HCT116 (cell line): Measurements from ENCODE around the gene ZDBF2. TPM values are rescaled to one million over a fixed set of nuclear protein-coding genes. Genes with fewer than 3 reads are reported as not detected.

ENCODE experiments used
- ATAC-seq: fragments of 200-7000 bp; cut with Tn5 transposase; 2 replicates; pipeline ENCODE4 v1.9.1; 2020; ENCODE audit warnings: mild to moderate bottlenecking, moderate library complexity
- BruUV-seq: library from RNA; stranded (reverse); fragments of 400-500 nt; replicated peaks from 2 replicates; lab custom pipeline; 2021; lab: Mats Ljungman, UMichigan
- CTCF ChIA-PET: fragments of 300-600 bp; sonication (Branson Sonifier 250); formaldehyde crosslinking; loops from one replicate; lab custom pipeline; 2021; ENCODE audit warnings: antibody characterized with exemption; lab: Charles Lee
- POLR2A ChIA-PET: fragments of 300-600, 350-600 bp; sonication (Branson Sonifier 250); formaldehyde crosslinking; loops from one replicate; lab custom pipeline; 2021; ENCODE audit warnings: antibody characterized with exemption; lab: Charles Lee
- RAD21 ChIA-PET, 2 experiments: fragments of 300-600 bp; sonication (Branson Sonifier 250); formaldehyde crosslinking; loops; one replicate each; lab custom pipeline; 2023; ENCODE audit warnings: low total read pairs in 2 of 2; ENCODE audit not compliant: uncharacterized antibody in 2 of 2, unreplicated experiment in 2 of 2, low non-redundant PET in 1 of 2; lab: Charles Lee
- DNase-seq: peaks from one replicate; pipeline ENCODE4 v3.0.0-alpha.2; 2010; ENCODE audit warnings: low read depth, low spot score
- H2AFZ ChIP-seq: fragments of 200-600 bp; shearing (Covaris generic), sonication (generic); 2 replicates; pipeline ENCODE4 v1.6.1; 2017; ENCODE audit warnings: low read depth, mixed run types, mixed read lengths, antibody characterized with exemption, low read length; ENCODE audit not compliant: poor library complexity, severe bottlenecking
- H3K27ac ChIP-seq: 2 replicates; pipeline ENCODE4 v1.5.1; 2012; ENCODE audit warnings: low read depth, low read length
- H3K27me3 ChIP-seq: fragments of 200-600 bp; sonication (generic); 2 replicates; pipeline ENCODE4 v1.6.1; 2016; ENCODE audit warnings: mixed run types, low read length, mixed read lengths; ENCODE audit not compliant: insufficient read depth
- H3K36me3 ChIP-seq, 2 experiments: fragments of 200-500 bp in 1 of 2; fragments of 200-600 bp in 1 of 2; sonication (Bioruptor generic) in 1 of 2; sonication (generic) in 1 of 2; 2 replicates each; pipeline versions ENCODE4 v1.5.1 to v1.6.1; 2014 to 2016; ENCODE audit warnings: low read length in 2 of 2, inconsistent platforms in 1 of 2, mixed read lengths in 1 of 2, mixed run types in 1 of 2; ENCODE audit not compliant: insufficient read depth in 2 of 2, control insufficient read depth in 1 of 2
- H3K4me1 ChIP-seq, 2 experiments: fragments of 200-600 bp in 1 of 2; sonication (generic) in 1 of 2; 2 replicates each; pipeline versions ENCODE4 v1.5.1 to v1.6.1; 2012 to 2017; ENCODE audit warnings: low read length in 2 of 2, inconsistent platforms in 1 of 2, mild to moderate bottlenecking in 1 of 2, mixed read lengths in 1 of 2, mixed run types in 1 of 2, moderate library complexity in 1 of 2; ENCODE audit not compliant: insufficient read depth in 2 of 2, control insufficient read depth in 1 of 2
- H3K4me2 ChIP-seq: fragments of 200-600 bp; sonication (generic); 2 replicates; pipeline ENCODE4 v1.6.1; 2017; ENCODE audit warnings: mixed run types, low read length, mixed read lengths
- H3K4me3 ChIP-seq, 2 experiments: fragments of 200-600 bp in 1 of 2; sonication (generic) in 1 of 2; replicated peaks in 1 of 2; 2 replicates each; pipeline ENCODE4 v1.5.1; 2011 to 2016; ENCODE audit warnings: low read length in 2 of 2, control low read depth in 1 of 2, low read depth in 1 of 2, mild to moderate bottlenecking in 1 of 2, mixed read lengths in 1 of 2, mixed run types in 1 of 2
- H3K79me2 ChIP-seq: fragments of 200-600 bp; sonication (generic); 2 replicates; pipeline ENCODE4 v1.6.1; 2017; ENCODE audit warnings: mild to moderate bottlenecking, mixed run types, low read length, moderate library complexity, mixed read lengths; ENCODE audit not compliant: insufficient read depth
- H3K9ac ChIP-seq: fragments of 200-600 bp; sonication (generic); 2 replicates; pipeline ENCODE4 v1.6.1; 2016; ENCODE audit warnings: low read length, mixed read lengths
- H3K9me2 ChIP-seq: fragments of 200-600 bp; sonication (generic), shearing (Covaris generic); 2 replicates; pipeline ENCODE4 v1.6.1; 2017; ENCODE audit warnings: mixed run types, mild to moderate bottlenecking, moderate library complexity; ENCODE audit not compliant: insufficient read depth
- H3K9me3 ChIP-seq, 2 experiments: fragments of 200-500 bp in 1 of 2; fragments of 200-600 bp in 1 of 2; sonication (Bioruptor generic) in 1 of 2; sonication (generic) in 1 of 2; 2 replicates each; pipeline ENCODE4 v1.6.1; 2014 to 2017; ENCODE audit warnings: low read length in 2 of 2, mixed read lengths in 2 of 2, inconsistent platforms in 1 of 2, low read depth in 1 of 2, mild to moderate bottlenecking in 1 of 2, mixed run types in 1 of 2, moderate library complexity in 1 of 2; ENCODE audit not compliant: control insufficient read depth in 1 of 2, insufficient read depth in 1 of 2
- H4K20me1 ChIP-seq: fragments of 200-600 bp; sonication (generic), shearing (Covaris generic); 2 replicates; pipeline ENCODE4 v1.6.1; 2017; ENCODE audit warnings: mixed run types, mild to moderate bottlenecking, moderate library complexity; ENCODE audit not compliant: insufficient read depth
- CBX3 ChIP-seq: IDR thresholded peaks from 2 replicates; pipeline ENCODE4 v1.6.1; 2012; ENCODE audit warnings: low read depth
- CEBPB ChIP-seq: IDR thresholded peaks from 2 replicates; pipeline ENCODE4 v1.6.1; 2012; ENCODE audit warnings: low read depth
- EGR1 ChIP-seq: IDR thresholded peaks from 2 replicates; pipeline ENCODE4 v1.6.1; 2012; ENCODE audit warnings: low read depth
- ELF1 ChIP-seq: IDR thresholded peaks from 2 replicates; pipeline ENCODE4 v1.6.1; 2012; ENCODE audit warnings: low read depth, borderline replicate concordance
- EZH2 ChIP-seq: fragments of 200-600 bp; sonication (generic); IDR thresholded peaks from 2 replicates; pipeline ENCODE4 v1.6.1; 2017; ENCODE audit warnings: antibody characterized with exemption, mixed run types
- SIN3A ChIP-seq: IDR thresholded peaks from 2 replicates; pipeline ENCODE4 v1.6.1; 2012; ENCODE audit warnings: low read depth
- SP1 ChIP-seq: IDR thresholded peaks from 2 replicates; pipeline ENCODE4 v1.6.1; 2012; ENCODE audit warnings: low read depth
- TCF7L2 ChIP-seq: IDR thresholded peaks from 2 replicates; pipeline ENCODE4 v1.7.0; 2011; ENCODE audit warnings: borderline replicate concordance, inconsistent platforms; ENCODE audit not compliant: insufficient read depth, insufficient read length; ENCODE audit errors: extremely low read depth
- ZFX ChIP-seq: fragments of 450-650 bp; IDR thresholded peaks from 2 replicates; pipeline ENCODE4 v1.6.1; 2017
- ZNF274 ChIP-seq: fragments of 200-500 bp; sonication (Bioruptor generic); IDR thresholded peaks from 2 replicates; pipeline ENCODE4 v1.6.1; 2014; ENCODE audit warnings: mild to moderate bottlenecking, low read depth, low read length, inconsistent platforms
- intact Hi-C: fragments of 100-400 bp; cut with micrococcal nuclease; formaldehyde crosslinking; loops from 2 replicates; pipeline ENCODE4 v1.10.0; 2022
- total RNA-seq: library from RNA; stranded (reverse); gene quantifications from one replicate; pipeline ENCODE4 v1.2.1, GENCODE V29; 2021; ENCODE audit not compliant: unreplicated experiment
- TF ChIP-seq, protein P1 (sequence below): IDR thresholded peaks from 2 replicates; pipeline ENCODE4 v1.6.1; 2012; ENCODE audit warnings: low read depth
- TF ChIP-seq, protein P2 (sequence below): IDR thresholded peaks from 2 replicates; pipeline ENCODE4 v1.6.1; 2012

ZDBF2 gene
- total RNA-seq, 1 experiment from 2014 or later = 9.2 TPM

DNA sequence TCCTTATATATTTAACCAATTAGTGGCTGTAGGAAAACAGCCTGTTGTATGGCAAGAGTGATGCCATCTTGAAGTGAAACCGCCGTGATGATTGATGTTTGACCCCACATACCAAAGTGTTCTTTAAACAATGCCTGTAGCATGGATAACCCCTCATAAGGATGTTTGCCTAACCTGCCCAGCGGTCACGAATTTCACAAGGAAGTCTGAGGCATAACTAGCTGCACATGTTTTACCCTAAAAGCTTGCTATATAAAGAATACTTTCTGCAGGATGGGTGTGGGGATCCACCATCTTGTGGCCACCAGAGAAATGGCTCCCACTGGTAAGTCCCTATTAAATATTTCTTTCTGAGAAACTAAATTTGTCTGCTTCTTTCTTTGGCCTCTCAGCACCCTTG, 68.7 kb downstream of the ZDBF2 start (continued):
- no peak for TF ChIP-seq CBX3
- no peak for TF ChIP-seq ELF1
- TF ChIP-seq EZH2 = no peak
- TF ChIP-seq SIN3A = no peak
- no peak for TF ChIP-seq CEBPB

DNA sequence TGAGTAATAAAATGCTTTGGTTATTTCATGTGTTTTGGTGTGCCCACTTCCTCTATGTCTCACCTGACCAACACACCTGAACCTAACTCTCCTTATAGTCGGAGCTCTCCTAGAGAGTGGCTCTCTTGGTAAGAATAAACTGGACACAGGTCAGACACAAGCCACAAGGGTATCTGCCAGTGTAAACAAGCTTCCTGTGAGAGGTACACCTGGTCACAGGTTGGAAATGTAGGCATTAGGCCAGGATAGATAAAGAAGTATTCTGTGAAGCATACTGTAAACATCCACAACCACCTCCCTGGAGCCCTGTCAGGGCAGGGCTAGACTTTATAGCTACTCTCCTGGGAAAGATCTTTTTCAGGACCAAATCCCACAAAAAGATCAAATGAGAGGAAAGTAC, 69.4 kb downstream of the ZDBF2 start:
- no peak overlapping the region for H3K9ac ChIP-seq
- RAD21 ChIA-PET = no interaction called here
- H3K4me1 ChIP-seq = no peaks in the 10 kb centered on the region
- no peak overlapping the region for H3K27ac ChIP-seq
- H3K79me2 ChIP-seq = no peaks in the 10 kb centered on the region
- no peak overlapping the region for H2AFZ ChIP-seq
- CTCF ChIA-PET = no interaction called here
- ATAC-seq (no peak), DNase-seq (no peak)
- no peaks in the 10 kb centered on the region for H3K9me3 ChIP-seq
- TF ChIP-seq EGR1 (no peak), SIN3A (no peak)
- no peaks in the 10 kb centered on the region for H3K9me2 ChIP-seq
- no TSS peak for BruUV-seq
- no peaks in the 10 kb centered on the region for H4K20me1 ChIP-seq
- H3K4me3 ChIP-seq = no peak overlapping the region
- no peaks in the 10 kb centered on the region for H3K27me3 ChIP-seq
- POLR2A ChIA-PET = no interaction called here
- no peak overlapping the region for H3K4me2 ChIP-seq
- no peaks in the 10 kb centered on the region for H3K36me3 ChIP-seq
- intact Hi-C loops = no loop called here

DNA sequence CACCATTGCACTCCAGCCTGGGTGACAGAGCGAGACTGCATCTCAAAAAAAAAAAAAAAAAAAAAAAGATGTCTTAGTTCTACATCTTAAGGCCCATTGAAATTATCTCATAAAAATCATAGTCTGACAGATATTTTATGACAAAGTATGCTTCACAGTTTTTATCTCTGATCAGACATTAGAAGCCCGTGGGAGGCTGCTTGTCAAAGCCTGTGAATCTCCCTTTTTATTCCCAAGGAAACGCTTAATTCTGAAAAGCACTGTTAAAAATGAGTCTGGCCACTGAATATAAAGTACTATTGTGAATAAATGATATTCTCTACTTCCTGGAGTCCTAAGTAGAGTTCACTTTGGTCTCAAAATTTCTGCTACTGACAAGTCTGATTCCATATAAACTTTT, 71.1 kb downstream of the ZDBF2 start:
- intact Hi-C loops = no loop called here
- Histone ChIP-seq H3K79me2 (no peaks in the 10 kb centered on the region), H3K4me2 (no peak overlapping the region), H3K4me3 (no peak overlapping the region), H4K20me1 (no peaks in the 10 kb centered on the region), H3K36me3 (no peaks in the 10 kb centered on the region), H3K9me3 (peaks cover 0 to 3% of the 10 kb centered on the region in 2 experiments; a peak in 1 of 4 replicates), H3K9ac (no peak overlapping the region), H3K27me3 (no peaks in the 10 kb centered on the region), H3K4me1 (no peaks in the 10 kb centered on the region), H3K9me2 (no peaks in the 10 kb centered on the region), H3K27ac (no peak overlapping the region), H2AFZ (no peak overlapping the region)
- no TSS peak for BruUV-seq
- DNase-seq (no peak), ATAC-seq (no peak)
- TF ChIP-seq, protein P1, sequence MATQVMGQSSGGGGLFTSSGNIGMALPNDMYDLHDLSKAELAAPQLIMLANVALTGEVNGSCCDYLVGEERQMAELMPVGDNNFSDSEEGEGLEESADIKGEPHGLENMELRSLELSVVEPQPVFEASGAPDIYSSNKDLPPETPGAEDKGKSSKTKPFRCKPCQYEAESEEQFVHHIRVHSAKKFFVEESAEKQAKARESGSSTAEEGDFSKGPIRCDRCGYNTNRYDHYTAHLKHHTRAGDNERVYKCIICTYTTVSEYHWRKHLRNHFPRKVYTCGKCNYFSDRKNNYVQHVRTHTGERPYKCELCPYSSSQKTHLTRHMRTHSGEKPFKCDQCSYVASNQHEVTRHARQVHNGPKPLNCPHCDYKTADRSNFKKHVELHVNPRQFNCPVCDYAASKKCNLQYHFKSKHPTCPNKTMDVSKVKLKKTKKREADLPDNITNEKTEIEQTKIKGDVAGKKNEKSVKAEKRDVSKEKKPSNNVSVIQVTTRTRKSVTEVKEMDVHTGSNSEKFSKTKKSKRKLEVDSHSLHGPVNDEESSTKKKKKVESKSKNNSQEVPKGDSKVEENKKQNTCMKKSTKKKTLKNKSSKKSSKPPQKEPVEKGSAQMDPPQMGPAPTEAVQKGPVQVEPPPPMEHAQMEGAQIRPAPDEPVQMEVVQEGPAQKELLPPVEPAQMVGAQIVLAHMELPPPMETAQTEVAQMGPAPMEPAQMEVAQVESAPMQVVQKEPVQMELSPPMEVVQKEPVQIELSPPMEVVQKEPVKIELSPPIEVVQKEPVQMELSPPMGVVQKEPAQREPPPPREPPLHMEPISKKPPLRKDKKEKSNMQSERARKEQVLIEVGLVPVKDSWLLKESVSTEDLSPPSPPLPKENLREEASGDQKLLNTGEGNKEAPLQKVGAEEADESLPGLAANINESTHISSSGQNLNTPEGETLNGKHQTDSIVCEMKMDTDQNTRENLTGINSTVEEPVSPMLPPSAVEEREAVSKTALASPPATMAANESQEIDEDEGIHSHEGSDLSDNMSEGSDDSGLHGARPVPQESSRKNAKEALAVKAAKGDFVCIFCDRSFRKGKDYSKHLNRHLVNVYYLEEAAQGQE = no peak
- no peak for TF ChIP-seq SIN3A
- no peak for TF ChIP-seq EZH2
- no peak for TF ChIP-seq SP1
- TF ChIP-seq ZFX = no peak
- TF ChIP-seq, protein P2, sequence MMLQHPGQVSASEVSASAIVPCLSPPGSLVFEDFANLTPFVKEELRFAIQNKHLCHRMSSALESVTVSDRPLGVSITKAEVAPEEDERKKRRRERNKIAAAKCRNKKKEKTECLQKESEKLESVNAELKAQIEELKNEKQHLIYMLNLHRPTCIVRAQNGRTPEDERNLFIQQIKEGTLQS = no peak
- TF ChIP-seq TCF7L2 = no peak
- TF ChIP-seq ELF1 = no peak
- no peak for TF ChIP-seq ZNF274
- RAD21 ChIA-PET = no interaction called here
- CTCF ChIA-PET = no interaction called here
- POLR2A ChIA-PET = no interaction called here
